H1 (cell line): ENCODE measurements around the gene KDM2A. TPM values are rescaled to one million over a fixed set of nuclear protein-coding genes. Genes with fewer than 3 reads are reported as not detected.

Experiments used
- CTCF ChIA-PET: fragments of 300-600 bp; sonication (Branson Sonifier 250); formaldehyde crosslinking; loops from one replicate; lab custom pipeline; 2021; ENCODE audit not compliant: partially characterized antibody; lab: Charles Lee
- POLR2A ChIA-PET: fragments of 300-600 bp; sonication (Branson Sonifier 250); formaldehyde crosslinking; loops from one replicate; lab custom pipeline; 2021; ENCODE audit warnings: inconsistent platforms; ENCODE audit not compliant: partially characterized antibody; lab: Charles Lee
- DNase-seq, 2 experiments: peaks; one replicate each; pipeline versions ENCODE4 v3.0.0 to v3.0.0-alpha.2; 2010 to 2022; ENCODE audit warnings: low spot score in 2 of 2, low read depth in 1 of 2, mixed read lengths in 1 of 2
- FAIRE-seq: peaks from 2 replicates; lab custom pipeline; 2011; peaks lifted over from hg19 to GRCh38; lab: Jason Lieb, UNC
- H2AFZ ChIP-seq: 2 replicates; pipeline ENCODE4 v1.8.1; 2012; ENCODE audit warnings: low read length, inconsistent platforms
- H2AK5ac ChIP-seq: 2 replicates; pipeline ENCODE4 v1.6.1; 2013; ENCODE audit warnings: low read depth, low read length
- H2BK120ac ChIP-seq: replicated peaks from 2 replicates; pipeline ENCODE3; 2013; ENCODE audit warnings: low read depth, low read length, inconsistent platforms
- H2BK12ac ChIP-seq: 2 replicates; pipeline ENCODE4 v1.6.1; 2013; ENCODE audit warnings: low read depth, low read length
- H2BK15ac ChIP-seq: 2 replicates; pipeline ENCODE4 v1.6.1; 2013; ENCODE audit warnings: low read length
- H2BK20ac ChIP-seq: 2 replicates; pipeline ENCODE4 v1.6.1; 2013; ENCODE audit warnings: low read length
- H2BK5ac ChIP-seq: 2 replicates; pipeline ENCODE4 v1.6.1; 2013; ENCODE audit warnings: low read depth, low read length
- H3K14ac ChIP-seq: 2 replicates; pipeline ENCODE4 v1.6.1; 2013; ENCODE audit warnings: inconsistent platforms; ENCODE audit not compliant: insufficient read length
- H3K18ac ChIP-seq: 2 replicates; pipeline ENCODE4 v1.6.1; 2013; ENCODE audit warnings: low read length; ENCODE audit errors: extremely low read depth
- H3K23ac ChIP-seq: 2 replicates; pipeline ENCODE4 v1.6.1; 2013; ENCODE audit warnings: inconsistent platforms; ENCODE audit not compliant: insufficient read length
- H3K23me2 ChIP-seq: 2 replicates; pipeline ENCODE4 v1.6.1; 2013; ENCODE audit warnings: low read depth, low read length
- H3K27ac ChIP-seq: 2 replicates; pipeline ENCODE4 v1.6.1; 2011; ENCODE audit warnings: low read depth, low read length, inconsistent platforms
- H3K27me3 ChIP-seq, 4 experiments: replicated peaks in 1 of 4; 1 replicate in 1 of 4; 2 replicates in 3 of 4; pipeline versions ENCODE4 v1.6.1 to v1.8.1; 2011 to 2013; ENCODE audit warnings: low read length in 3 of 4, mild to moderate bottlenecking in 3 of 4, inconsistent platforms in 2 of 4, mixed read lengths in 2 of 4, moderate library complexity in 1 of 4; ENCODE audit not compliant: control insufficient read depth in 3 of 4, insufficient read depth in 3 of 4; ENCODE audit errors: extremely low read depth in 1 of 4
- H3K36me3 ChIP-seq, 4 experiments: 2 replicates each; pipeline versions ENCODE4 v1.6.1 to v1.8.1; 2011 to 2013; ENCODE audit warnings: mild to moderate bottlenecking in 4 of 4, low read length in 3 of 4, moderate library complexity in 2 of 4, control low read depth in 1 of 4, inconsistent platforms in 1 of 4; ENCODE audit not compliant: insufficient read depth in 4 of 4, control insufficient read depth in 2 of 4
- H3K4ac ChIP-seq: replicated peaks from 2 replicates; pipeline ENCODE3; 2013; ENCODE audit warnings: low read length, low read depth, mixed read lengths, inconsistent platforms; ENCODE audit not compliant: insufficient read length
- H3K4me1 ChIP-seq, 4 experiments: replicated peaks in 1 of 4; 1 replicate in 1 of 4; 2 replicates in 3 of 4; pipeline versions ENCODE4 v1.6.1 to v1.8.1; 2011 to 2013; ENCODE audit warnings: low read length in 3 of 4, inconsistent platforms in 2 of 4, mixed read lengths in 1 of 4; ENCODE audit not compliant: insufficient read depth in 4 of 4, control insufficient read depth in 3 of 4
- H3K4me2 ChIP-seq, 2 experiments: 2 replicates each; pipeline versions ENCODE4 v1.6.1 to v1.8.1; 2011 to 2013; ENCODE audit warnings: low read depth in 2 of 2, low read length in 2 of 2, control low read depth in 1 of 2, inconsistent platforms in 1 of 2, mild to moderate bottlenecking in 1 of 2; ENCODE audit not compliant: insufficient read depth in 1 of 2
- H3K4me3 ChIP-seq, 4 experiments: fragments of 200-600, 300-600 bp in 1 of 4; sonication (generic), shearing (Covaris generic), sonication (Bioruptor Twin) in 1 of 4; 2 replicates each; pipeline versions ENCODE4 v1.5.1 to v1.8.1; 2011 to 2016; ENCODE audit warnings: low read length in 4 of 4, low read depth in 3 of 4, control low read depth in 2 of 4, inconsistent platforms in 2 of 4, mild to moderate bottlenecking in 2 of 4, mixed read lengths in 1 of 4, moderate library complexity in 1 of 4; ENCODE audit not compliant: insufficient read depth in 2 of 4; ENCODE audit errors: extremely low read depth in 1 of 4
- H3K56ac ChIP-seq: replicated peaks from 2 replicates; pipeline ENCODE3; 2013; ENCODE audit warnings: low read depth, mild to moderate bottlenecking, mixed read lengths, low read length, inconsistent platforms; ENCODE audit not compliant: insufficient read length
- H3K79me1 ChIP-seq: 2 replicates; pipeline ENCODE4 v1.6.1; 2013; ENCODE audit warnings: low read depth, low read length, control low read depth
- H3K79me2 ChIP-seq, 2 experiments: 2 replicates each; pipeline versions ENCODE4 v1.6.1 to v1.8.1; 2012 to 2013; ENCODE audit warnings: low read length in 2 of 2, mild to moderate bottlenecking in 2 of 2, inconsistent platforms in 1 of 2; ENCODE audit not compliant: insufficient read depth in 2 of 2, control insufficient read depth in 1 of 2
- H3K9ac ChIP-seq, 4 experiments: replicated peaks in 1 of 4; 1 replicate in 1 of 4; 2 replicates in 3 of 4; pipeline versions ENCODE4 v1.6.1 to v1.8.1; 2011 to 2013; ENCODE audit warnings: low read depth in 3 of 4, low read length in 3 of 4, control low read depth in 2 of 4, mild to moderate bottlenecking in 2 of 4, moderate library complexity in 2 of 4, inconsistent platforms in 1 of 4; ENCODE audit errors: extremely low read depth in 1 of 4
- H3K9me3 ChIP-seq, 2 experiments: 2 replicates each; pipeline versions ENCODE4 v1.6.1 to v1.8.1; 2012 to 2013; ENCODE audit warnings: mild to moderate bottlenecking in 2 of 2, moderate library complexity in 2 of 2, control low read depth in 1 of 2, inconsistent platforms in 1 of 2, low read depth in 1 of 2, low read length in 1 of 2, mixed read lengths in 1 of 2; ENCODE audit not compliant: insufficient read depth in 2 of 2
- H4K20me1 ChIP-seq, 2 experiments: replicated peaks in 1 of 2; 2 replicates each; pipeline versions ENCODE3 to v1.8.1; 2011 to 2013; ENCODE audit warnings: inconsistent platforms in 2 of 2, low read length in 2 of 2, mild to moderate bottlenecking in 1 of 2; ENCODE audit not compliant: insufficient read depth in 2 of 2, control insufficient read depth in 1 of 2
- H4K5ac ChIP-seq: 2 replicates; pipeline ENCODE4 v1.6.1; 2013; ENCODE audit warnings: low read length, low read depth, mixed read lengths, inconsistent platforms; ENCODE audit not compliant: insufficient read length
- H4K8ac ChIP-seq: 2 replicates; pipeline ENCODE4 v1.8.0; 2013; ENCODE audit warnings: mild to moderate bottlenecking, moderate library complexity, low read length, inconsistent platforms; ENCODE audit not compliant: insufficient read depth; ENCODE audit errors: extremely low read depth
- H4K91ac ChIP-seq: replicated peaks from 2 replicates; pipeline ENCODE3; 2013; ENCODE audit warnings: low read length, mixed read lengths, inconsistent platforms; ENCODE audit not compliant: insufficient read length
- BCL11A ChIP-seq, 2 experiments: IDR thresholded peaks; one replicate each; pipeline ENCODE4 v1.6.1; 2011; ENCODE audit warnings: low read depth in 2 of 2, low read length in 2 of 2, mild to moderate bottlenecking in 2 of 2
- CBX5 ChIP-seq: fragments of 300-800, 300-1000 bp; sonication (generic); IDR thresholded peaks from 2 replicates; pipeline ENCODE4 v1.7.1; 2016; ENCODE audit warnings: antibody characterized with exemption, low read length, low read depth
- CTBP2 ChIP-seq: IDR thresholded peaks from 2 replicates; pipeline ENCODE4 v1.7.0; 2011; ENCODE audit warnings: borderline replicate concordance, mild to moderate bottlenecking, moderate library complexity, mixed read lengths, low read length; ENCODE audit not compliant: insufficient read depth, insufficient read length
- GABPA ChIP-seq: IDR thresholded peaks from 2 replicates; pipeline ENCODE4 v1.6.1; 2011; ENCODE audit warnings: mild to moderate bottlenecking, low read length, moderate library complexity, borderline replicate concordance; ENCODE audit not compliant: insufficient read depth
- HDAC2 ChIP-seq, 2 experiments: fragments of 300-600 bp in 1 of 2; sonication (generic) in 1 of 2; IDR thresholded peaks; 2 replicates each; pipeline ENCODE4 v1.6.1; 2011 to 2012; ENCODE audit warnings: low read depth in 2 of 2, low read length in 2 of 2, mild to moderate bottlenecking in 2 of 2, moderate library complexity in 2 of 2, borderline replicate concordance in 1 of 2, inconsistent platforms in 1 of 2
- HDAC6 ChIP-seq: IDR thresholded peaks from one replicate; pipeline ENCODE4 v1.7.1; 2012; ENCODE audit warnings: low read depth, mild to moderate bottlenecking, inconsistent platforms, low read length, moderate library complexity
- RBBP5 ChIP-seq: IDR thresholded peaks from 2 replicates; pipeline ENCODE4 v1.7.1; 2012; ENCODE audit warnings: low read depth, mild to moderate bottlenecking, inconsistent platforms, low read length, moderate library complexity, borderline replicate concordance
- RFX5 ChIP-seq: IDR thresholded peaks from 2 replicates; pipeline ENCODE4 v1.6.1; 2011; ENCODE audit warnings: low read depth, low read length, improper control_type of control experiment, borderline replicate concordance
- SUZ12 ChIP-seq: fragments of 200-600 bp; sonication (generic); IDR thresholded peaks from 2 replicates; pipeline ENCODE4 v1.6.1; 2012; ENCODE audit warnings: mild to moderate bottlenecking, inconsistent platforms, low read length, moderate library complexity, mixed read lengths
- TCF12 ChIP-seq: IDR thresholded peaks from 2 replicates; pipeline ENCODE4 v1.6.1; 2011; ENCODE audit warnings: low read depth, mild to moderate bottlenecking, low read length
- WGBS, 2 experiments: shearing (Covaris generic) in 1 of 2; methylation state at CpG; one replicate each; pipeline versions ENCODE4 v1.1.6 to v1.1.7; 2013 to 2015; ENCODE audit warnings: low lambda C conversion rate in 2 of 2, mixed read lengths in 2 of 2, inconsistent platforms in 1 of 2, low coverage in 1 of 2, missing lambda C conversion rate in 1 of 2; ENCODE audit not compliant: insufficient replicate concordance in 2 of 2, insufficient coverage in 1 of 2, insufficient read length in 1 of 2; ENCODE audit errors: extremely low coverage in 1 of 2, missing lambda C conversion rate in 1 of 2; 5-methylcytosine and 5-hydroxymethylcytosine counted together
- polyA plus RNA-seq, 7 experiments: library from polyadenylated mRNA; depleted of rRNA in 3 of 7; stranded (reverse) in 5 of 7; unstranded in 2 of 7; fragments of >200 nt in 5 of 7; fragments of 200-250 nt in 2 of 7; gene quantifications; 1 replicate in 5 of 7; 2 replicates in 1 of 7; 4 replicates in 1 of 7; pipeline versions ENCODE4 v1.2.1 to v1.2.3, GENCODE V29; 2011 to 2013; ENCODE audit warnings: missing spikeins in 2 of 7, mixed read lengths in 2 of 7
- total RNA-seq: library from RNA; stranded (reverse); fragmentation: NEBNext Ultra II Directional; extraction: Animal tissue kit (Norgen Biotek cat#: 25700); gene quantifications from 2 replicates; pipeline ENCODE4 v1.2.1, GENCODE V29; 2021
- TF ChIP-seq, protein P1 (sequence below): IDR thresholded peaks from 2 replicates; pipeline ENCODE4 v1.6.1; 2011; ENCODE audit warnings: low read depth, mild to moderate bottlenecking, low read length; ENCODE audit not compliant: insufficient read depth

The KDM2A gene
- total and polyA plus RNA-seq, 2 of the 8 experiments (the other 6 are each of a cell fraction or from before 2014, with no cell fraction given) = 55.4 to 66.2 TPM

DNA sequence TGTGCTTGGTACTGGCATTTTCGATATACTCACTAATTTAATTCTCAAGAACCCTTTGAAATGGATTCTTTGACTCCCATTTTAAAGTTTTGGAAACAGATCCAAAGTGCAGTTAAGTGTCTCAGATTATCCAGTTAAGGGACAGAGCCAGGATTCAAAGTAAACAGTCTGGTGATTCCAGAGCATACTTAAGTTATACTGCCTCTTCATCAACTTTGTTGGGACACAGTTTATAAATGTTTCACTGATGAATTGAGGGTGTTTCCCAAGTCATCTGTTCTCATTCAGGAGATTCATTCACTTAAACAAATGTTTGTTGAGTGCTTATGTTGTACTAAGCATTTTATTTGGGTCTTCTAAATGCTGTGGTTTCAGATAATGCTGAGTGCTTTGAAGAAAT lies 17.1 kb downstream of the KDM2A start:
- 88% methylated on average over 1 of the region's 1 CpG; no CpG with 5 or more reads in 1 of the 2 experiments for WGBS, 2 experiments
- Histone ChIP-seq H3K9me3 (no peaks in the 10 kb centered on the region), H3K23ac (no peak overlapping the region), H2AFZ (no peak overlapping the region), H3K14ac (no peak overlapping the region), H3K9ac (no peak overlapping the region), H3K36me3 (peaks cover 7 to 54% (median 26%) of the 10 kb centered on the region in 4 experiments; a peak in 6 of 8 replicates), H2AK5ac (no peak overlapping the region), H3K23me2 (no peaks in the 10 kb centered on the region), H2BK120ac (no peak overlapping the region), H3K27me3 (no peaks in the 10 kb centered on the region), H2BK20ac (no peak overlapping the region), H4K20me1 (peaks cover 4 to 11% of the 10 kb centered on the region in 2 experiments), H3K4me3 (no peak overlapping the region), H4K5ac (no peak overlapping the region), H3K4ac (no peak overlapping the region), H4K8ac (no peak overlapping the region), H3K79me2 (peaks cover 4 to 78% of the 10 kb centered on the region in 2 experiments; a peak in 3 of 4 replicates), H3K79me1 (peaks cover 10% of the 10 kb centered on the region), H2BK5ac (no peak overlapping the region), H3K4me2 (no peak overlapping the region), H4K91ac (no peak overlapping the region), H3K4me1 (no peaks in the 10 kb centered on the region), H3K27ac (no peak overlapping the region), H3K18ac (no peak overlapping the region), H2BK12ac (no peak overlapping the region), H3K56ac (no peak overlapping the region), H2BK15ac (no peak overlapping the region)
- DNase-seq (no peak), FAIRE-seq (no peak)
- TF ChIP-seq HDAC6 (no peak), CBX5 (no peak), CTBP2 (no peak), BCL11A (IDR thresholded peaks at IDR 0.05; ENCODE audit: low read depth in 2 of 2, low read length in 2 of 2) (no peak), RBBP5 (no peak), HDAC2 (IDR thresholded peaks at IDR 0.05; ENCODE audit: borderline replicate concordance in 1 of 2, low read depth in 2 of 2, low read length in 2 of 2) (no peak), SUZ12 (no peak), TCF12 (no peak), RFX5 (no peak), GABPA (no peak)
- TF ChIP-seq, protein P1, sequence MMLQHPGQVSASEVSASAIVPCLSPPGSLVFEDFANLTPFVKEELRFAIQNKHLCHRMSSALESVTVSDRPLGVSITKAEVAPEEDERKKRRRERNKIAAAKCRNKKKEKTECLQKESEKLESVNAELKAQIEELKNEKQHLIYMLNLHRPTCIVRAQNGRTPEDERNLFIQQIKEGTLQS = no peak
- POLR2A ChIA-PET = no interaction called here
- CTCF ChIA-PET = no interaction called here
